Measurements from ENCODE around the gene PLRG1. TPM values are rescaled to one million over a fixed set of nuclear protein-coding genes. Genes with fewer than 3 reads are reported as not detected.

The PLRG1 gene
- total RNA-seq, 1 experiment from 2014 or later, result 136 TPM

GRCh38 chr4:154489558-154490233, 60.5 kb downstream of the PLRG1 start:
- H3K4me1 Mint-ChIP-seq (ENCODE audit: insufficient read depth, unreplicated experiment), result peaks cover 6% of the 10 kb centered on the region
- ChIA-PET POLR2A (no interaction called here), CTCF (no interaction called here)
- intact Hi-C loops (cut with micrococcal nuclease), result no loop called here
- DNase-seq (ENCODE audit: unreplicated experiment), result no peak
- H3K27ac Mint-ChIP-seq (ENCODE audit: low read depth, unreplicated experiment), result no peak overlapping the region
- no peak overlapping the region for H3K4me3 Mint-ChIP-seq (ENCODE audit: unreplicated experiment)
- no peaks in the 10 kb centered on the region for H3K27me3 Mint-ChIP-seq (ENCODE audit: insufficient read depth, unreplicated experiment)
- TF ChIP-seq CTCF (IDR thresholded peaks at IDR 0.05; ENCODE audit: unreplicated experiment), result no peak
- no TSS peak for BruUV-seq (replicated peaks)
- no peaks in the 10 kb centered on the region for H3K9me3 Mint-ChIP-seq (ENCODE audit: unreplicated experiment)
- H3K36me3 Mint-ChIP-seq (ENCODE audit: insufficient read depth, unreplicated experiment), result no peaks in the 10 kb centered on the region

- Mint-ChIP-seq H3K9me3 (ENCODE audit: unreplicated experiment) (no peaks in the 10 kb centered on the region), H3K27ac (ENCODE audit: low read depth, unreplicated experiment) (no peak overlapping the region), H3K4me1 (ENCODE audit: insufficient read depth, unreplicated experiment) (peaks cover 6% of the 10 kb centered on the region), H3K27me3 (ENCODE audit: insufficient read depth, unreplicated experiment) (no peaks in the 10 kb centered on the region), H3K4me3 (ENCODE audit: unreplicated experiment) (no peak overlapping the region), H3K36me3 (ENCODE audit: insufficient read depth, unreplicated experiment) (no peaks in the 10 kb centered on the region)
- DNase-seq (ENCODE audit: unreplicated experiment), result no peak
- CTCF ChIA-PET, result interaction anchor here (0.6 to 1.7 kb wide), 4 partner anchors 16 to 69 kb away, joined by 3 to 4 read pairs (median 4); no protein-coding TSS in a partner anchor
- TF ChIP-seq CTCF (IDR thresholded peaks at IDR 0.05; ENCODE audit: unreplicated experiment), result no peak
- POLR2A ChIA-PET, result interaction anchor here (1.0 kb wide), 1 partner anchor 70 kb away, joined by 4 read pairs; no protein-coding TSS in a partner anchor
- BruUV-seq (replicated peaks), result no TSS peak
- intact Hi-C loops (cut with micrococcal nuclease), result no loop called here
Observed at GRCh38 chr4:154487145-154487544, 63.1 kb downstream of the PLRG1 start.

- intact Hi-C loops (cut with micrococcal nuclease), result no loop called here
- POLR2A ChIA-PET, result no interaction called here
- no peak for DNase-seq (ENCODE audit: unreplicated experiment)
Observed at GRCh38 chr4:154485127-154485773, 65.0 kb downstream of the PLRG1 start.

More at GRCh38 chr4:154485127-154485773, 65.0 kb downstream of the PLRG1 start:
- no peaks in the 10 kb centered on the region for H3K4me1 Mint-ChIP-seq (ENCODE audit: insufficient read depth, unreplicated experiment)
- H3K4me3 Mint-ChIP-seq (ENCODE audit: unreplicated experiment), result no peak overlapping the region
- no peaks in the 10 kb centered on the region for H3K27me3 Mint-ChIP-seq (ENCODE audit: insufficient read depth, unreplicated experiment)
- H3K36me3 Mint-ChIP-seq (ENCODE audit: insufficient read depth, unreplicated experiment), result no peaks in the 10 kb centered on the region
- H3K9me3 Mint-ChIP-seq (ENCODE audit: unreplicated experiment), result no peaks in the 10 kb centered on the region
- CTCF ChIA-PET, result interaction anchor here (1.0 to 1.2 kb wide), 2 partner anchors 20 to 30 kb away, joined by 3 to 5 read pairs; no protein-coding TSS in a partner anchor
- no peak for TF ChIP-seq CTCF (IDR thresholded peaks at IDR 0.05; ENCODE audit: unreplicated experiment)
- no peak overlapping the region for H3K27ac Mint-ChIP-seq (ENCODE audit: low read depth, unreplicated experiment)
- no TSS peak for BruUV-seq (replicated peaks)

Other genes with a start within 250 kb of the PLRG1 start
- 0.02 and 0.17 TPM in 2 replicates for gene DCHS2, start 58.6 kb downstream of the PLRG1 start, total RNA-seq (2022)
- not detected in 2 replicates for gene FGB, start 12.6 kb upstream of the PLRG1 start, total RNA-seq (2022)
- gene FGA, start 40.3 kb upstream of the PLRG1 start, total RNA-seq (2022), result not detected in 2 replicates
- 3.2 and 4.9 TPM in 2 replicates for gene FGG, start 62.3 kb upstream of the PLRG1 start, total RNA-seq (2022)
- gene LRAT, start 193.6 kb upstream of the PLRG1 start, total RNA-seq (2022), result 3.5 and 5.8 TPM in 2 replicates
- gene RBM46, start 230.9 kb upstream of the PLRG1 start, total RNA-seq (2022), result 0.21 and 0.29 TPM in 2 replicates